T-helper 2 cell treated with Interferon-gamma antibody and Interleukin-4, amounts not matched to agents 5 μg/mL and 100 μg/mL, for 36 hours (primary cell): ENCODE measurements around the gene NGRN.

ENCODE experiments used
- DNase-seq: peaks from one replicate; pipeline ENCODE4 v3.0.0; 2021; ENCODE audit warnings: low spot score
- H3K27ac Mint-ChIP-seq: one replicate; pipeline ENCODE4 v1.8.0; 2021; ENCODE audit warnings: mild to moderate bottlenecking, mixed read lengths
- H3K27me3 Mint-ChIP-seq: one replicate; pipeline ENCODE4 v1.8.0; 2021; ENCODE audit warnings: low read depth, mixed read lengths
- H3K36me3 Mint-ChIP-seq: one replicate; pipeline ENCODE4 v1.8.0; 2021; ENCODE audit warnings: low read depth, mixed read lengths
- H3K4me1 Mint-ChIP-seq: one replicate; pipeline ENCODE4 v1.8.0; 2021; ENCODE audit warnings: low read depth, mixed read lengths
- H3K4me3 Mint-ChIP-seq: one replicate; pipeline ENCODE4 v1.8.0; 2022; ENCODE audit warnings: mild to moderate bottlenecking, moderate library complexity, mixed read lengths
- H3K9me3 Mint-ChIP-seq: one replicate; pipeline ENCODE4 v1.8.0; 2021; ENCODE audit warnings: mixed read lengths

The NGRN gene

GRCh38 chr15:90265271-90266060, at the start of gene NGRN:
NGRN (plus strand) TSS chr15:90265672; CDS start chr15:90265713, 41 bp downstream.
- peak; percentile 94 for DNase-seq
- peaks cover 23% of the 10 kb centered on the region for H3K36me3 Mint-ChIP-seq
- H3K9me3 Mint-ChIP-seq = no peaks in the 10 kb centered on the region
- H3K4me1 Mint-ChIP-seq = peaks cover 35% of the 10 kb centered on the region
- peak within 1 kb of the TSS; percentile 99 for H3K4me3 Mint-ChIP-seq
- no peaks in the 10 kb centered on the region for H3K27me3 Mint-ChIP-seq
- peak within 1 kb of the TSS; percentile 99 for H3K27ac Mint-ChIP-seq

- DNase-seq = no peak
- no peak overlapping the region for H3K27ac Mint-ChIP-seq
- H3K4me1 Mint-ChIP-seq = peaks cover 8% of the 10 kb centered on the region
- no peaks in the 10 kb centered on the region for H3K27me3 Mint-ChIP-seq
- no peak overlapping the region for H3K4me3 Mint-ChIP-seq
- peaks cover 3% of the 10 kb centered on the region for H3K36me3 Mint-ChIP-seq
- H3K9me3 Mint-ChIP-seq = no peaks in the 10 kb centered on the region
Observed at GRCh38 chr15:90217671-90218394, 47.6 kb upstream of the NGRN start.

- DNase-seq = peak; percentile 32
- no peaks in the 10 kb centered on the region for H3K27me3 Mint-ChIP-seq
- no peaks in the 10 kb centered on the region for H3K9me3 Mint-ChIP-seq
- peaks cover 8% of the 10 kb centered on the region for H3K4me1 Mint-ChIP-seq
- no peak overlapping the region for H3K4me3 Mint-ChIP-seq
- H3K36me3 Mint-ChIP-seq = peaks cover 6% of the 10 kb centered on the region
- H3K27ac Mint-ChIP-seq = peak overlapping the region; percentile 13
Observed at GRCh38 chr15:90219421-90220141, 45.9 kb upstream of the NGRN start.

GRCh38 chr15:90221246-90221900, 44.1 kb upstream of the NGRN start:
- no peak for DNase-seq
- Mint-ChIP-seq H3K36me3 (peaks cover 8% of the 10 kb centered on the region), H3K4me1 (peaks cover 8% of the 10 kb centered on the region), H3K27me3 (no peaks in the 10 kb centered on the region), H3K27ac (no peak overlapping the region), H3K9me3 (no peaks in the 10 kb centered on the region), H3K4me3 (no peak overlapping the region)

GRCh38 chr15:90222547-90222946, 42.9 kb upstream of the NGRN start:
- no peaks in the 10 kb centered on the region for H3K27me3 Mint-ChIP-seq
- H3K4me1 Mint-ChIP-seq = peaks cover 8% of the 10 kb centered on the region
- H3K9me3 Mint-ChIP-seq = no peaks in the 10 kb centered on the region
- no peak overlapping the region for H3K4me3 Mint-ChIP-seq
- peaks cover 11% of the 10 kb centered on the region for H3K36me3 Mint-ChIP-seq
- no peak overlapping the region for H3K27ac Mint-ChIP-seq
- no peak for DNase-seq

- Mint-ChIP-seq H3K4me1 (peaks cover 8% of the 10 kb centered on the region), H3K27me3 (no peaks in the 10 kb centered on the region), H3K27ac (no peak overlapping the region), H3K36me3 (peaks cover 12% of the 10 kb centered on the region), H3K9me3 (no peaks in the 10 kb centered on the region), H3K4me3 (no peak overlapping the region)
- no peak for DNase-seq
Observed at GRCh38 chr15:90223441-90224165, 41.9 kb upstream of the NGRN start.

GRCh38 chr15:90225047-90225446, 40.4 kb upstream of the NGRN start:
- H3K27ac Mint-ChIP-seq = no peak overlapping the region
- DNase-seq = no peak
- no peaks in the 10 kb centered on the region for H3K27me3 Mint-ChIP-seq
- H3K9me3 Mint-ChIP-seq = no peaks in the 10 kb centered on the region
- peaks cover 8% of the 10 kb centered on the region for H3K4me1 Mint-ChIP-seq
- H3K36me3 Mint-ChIP-seq = peaks cover 27% of the 10 kb centered on the region
- no peak overlapping the region for H3K4me3 Mint-ChIP-seq

GRCh38 chr15:90225504-90226234, 39.8 kb upstream of the NGRN start:
- Mint-ChIP-seq H3K27ac (no peak overlapping the region), H3K9me3 (no peaks in the 10 kb centered on the region), H3K36me3 (peaks cover 32% of the 10 kb centered on the region), H3K27me3 (no peaks in the 10 kb centered on the region), H3K4me1 (peaks cover 10% of the 10 kb centered on the region), H3K4me3 (no peak overlapping the region)
- no peak for DNase-seq

GRCh38 chr15:90227336-90227735, 38.1 kb upstream of the NGRN start:
- H3K36me3 Mint-ChIP-seq = peaks cover 43% of the 10 kb centered on the region
- H3K27ac Mint-ChIP-seq = peak overlapping the region; percentile 15
- peaks cover 25% of the 10 kb centered on the region for H3K4me1 Mint-ChIP-seq
- H3K4me3 Mint-ChIP-seq = no peak overlapping the region
- no peak for DNase-seq
- H3K27me3 Mint-ChIP-seq = no peaks in the 10 kb centered on the region
- H3K9me3 Mint-ChIP-seq = no peaks in the 10 kb centered on the region

- no peak for DNase-seq
- H3K9me3 Mint-ChIP-seq = no peaks in the 10 kb centered on the region
- H3K36me3 Mint-ChIP-seq = peaks cover 47% of the 10 kb centered on the region
- H3K4me1 Mint-ChIP-seq = peaks cover 29% of the 10 kb centered on the region
- no peaks in the 10 kb centered on the region for H3K27me3 Mint-ChIP-seq
- H3K4me3 Mint-ChIP-seq = no peak overlapping the region
- H3K27ac Mint-ChIP-seq = no peak overlapping the region
Observed at GRCh38 chr15:90227816-90228772, 37.4 kb upstream of the NGRN start.

GRCh38 chr15:90228960-90229359, 36.5 kb upstream of the NGRN start:
- H3K27me3 Mint-ChIP-seq = no peaks in the 10 kb centered on the region
- peak overlapping the region; percentile 39 for H3K27ac Mint-ChIP-seq
- no peaks in the 10 kb centered on the region for H3K9me3 Mint-ChIP-seq
- peaks cover 29% of the 10 kb centered on the region for H3K4me1 Mint-ChIP-seq
- H3K36me3 Mint-ChIP-seq = peaks cover 46% of the 10 kb centered on the region
- no peak overlapping the region for H3K4me3 Mint-ChIP-seq
- DNase-seq = no peak

GRCh38 chr15:90230071-90230494, 35.4 kb upstream of the NGRN start:
- H3K4me3 Mint-ChIP-seq = peak overlapping the region; percentile 96
- H3K9me3 Mint-ChIP-seq = no peaks in the 10 kb centered on the region
- peaks cover 35% of the 10 kb centered on the region for H3K4me1 Mint-ChIP-seq
- peaks cover 43% of the 10 kb centered on the region for H3K36me3 Mint-ChIP-seq
- no peaks in the 10 kb centered on the region for H3K27me3 Mint-ChIP-seq
- no peak for DNase-seq
- peak overlapping the region; percentile 37 for H3K27ac Mint-ChIP-seq
